HL-60/S4 (cell line): ENCODE results near the gene NKX1-2.

Source experiments
- in situ Hi-C: fragments of 300-500 bp; cut with MboI; formaldehyde crosslinking; loops from 2 replicates; pipeline ENCODE4 v1.14.3; 2022; ENCODE audit warnings: low sequenced_read_pairs

NKX1-2 gene

GRCh38 chr10:124418726-124419501, 30.9 kb downstream of the NKX1-2 start, which contains the start of gene OAT:
TSS of gene OAT (minus strand) at chr10:124418923. CDS start at chr10:124412171, 6,752 bp downstream.
- in situ Hi-C loops, result loop anchor here (25.0 kb wide), 1 partner anchor 832 kb away; no protein-coding TSS in a partner anchor

- in situ Hi-C loops, result loop anchor here (25.0 kb wide), 1 partner anchor 831 kb away; no protein-coding TSS in a partner anchor
Measured at GRCh38 chr10:124417895-124418725, 31.7 kb downstream of the NKX1-2 start.

GRCh38 chr10:124416733-124417132, 33.1 kb downstream of the NKX1-2 start:
- in situ Hi-C loops, result loop anchor here (25.0 kb wide), 1 partner anchor 829 kb away; no protein-coding TSS in a partner anchor

GRCh38 chr10:124415210-124415609, 34.6 kb downstream of the NKX1-2 start:
- in situ Hi-C loops, result loop anchor here (25.0 kb wide), 1 partner anchor 828 kb away; no protein-coding TSS in a partner anchor

GRCh38 chr10:124414076-124414475, 35.8 kb downstream of the NKX1-2 start:
- in situ Hi-C loops, result loop anchor here (25.0 kb wide), 1 partner anchor 827 kb away; no protein-coding TSS in a partner anchor

GRCh38 chr10:124409696-124410095, 40.1 kb downstream of the NKX1-2 start:
- in situ Hi-C loops, result loop anchor here (25.0 kb wide), 1 partner anchor 822 kb away; no protein-coding TSS in a partner anchor

GRCh38 chr10:124408357-124408756, 41.5 kb downstream of the NKX1-2 start:
- in situ Hi-C loops, result loop anchor here (25.0 kb wide), 1 partner anchor 821 kb away; no protein-coding TSS in a partner anchor

- in situ Hi-C loops, result loop anchor here (25.0 kb wide), 1 partner anchor 820 kb away; no protein-coding TSS in a partner anchor
Measured at GRCh38 chr10:124407456-124407855, 42.4 kb downstream of the NKX1-2 start.

- in situ Hi-C loops, result loop anchor here (25.0 kb wide), 1 partner anchor 816 kb away; no protein-coding TSS in a partner anchor
Measured at GRCh38 chr10:124403548-124403947, 46.3 kb downstream of the NKX1-2 start.

- in situ Hi-C loops, result loop anchor here (25.0 kb wide), 1 partner anchor 815 kb away; no protein-coding TSS in a partner anchor
Measured at GRCh38 chr10:124402273-124402672, 47.6 kb downstream of the NKX1-2 start.

GRCh38 chr10:124401633-124402032, 48.2 kb downstream of the NKX1-2 start:
- in situ Hi-C loops, result loop anchor here (25.0 kb wide), 1 partner anchor 814 kb away; no protein-coding TSS in a partner anchor
